CD14-positive monocyte (primary cell): ENCODE data around the gene CSAD. TPM values are rescaled to one million over a fixed set of nuclear protein-coding genes. Genes with fewer than 3 reads are reported as not detected.

Experiments used
- DNase-seq, 3 donors: peaks; one replicate each; pipeline ENCODE4 v3.0.0-alpha.2; 2011 to 2022
- H2AFZ ChIP-seq: 2 replicates; pipeline ENCODE4 v1.6.0; 2012; ENCODE audit warnings: mild to moderate bottlenecking, low read depth, low read length, inconsistent platforms; ENCODE audit not compliant: insufficient read depth, poor library complexity, severe bottlenecking
- H3K27ac ChIP-seq, 2 donors: 1 replicate in 1 of 2; 2 replicates in 1 of 2; pipeline ENCODE4 v1.5.1; 2012 to 2013; ENCODE audit warnings: low read length in 2 of 2, control low read depth in 1 of 2, inconsistent platforms in 1 of 2, low read depth in 1 of 2, mild to moderate bottlenecking in 1 of 2
- H3K27me3 ChIP-seq, 2 donors: one replicate each; pipeline versions ENCODE4 v1.6.0 to v1.6.1; 2011 to 2013; ENCODE audit warnings: low read length in 2 of 2; ENCODE audit not compliant: control insufficient read depth in 2 of 2, insufficient read depth in 2 of 2
- H3K36me3 ChIP-seq, 2 donors: replicated peaks in 1 of 2; 1 replicate in 1 of 2; 2 replicates in 1 of 2; pipeline versions ENCODE4 v1.5.1 to v1.6.1; 2012 to 2013; ENCODE audit warnings: low read length in 2 of 2, control low read depth in 1 of 2, inconsistent platforms in 1 of 2, mild to moderate bottlenecking in 1 of 2; ENCODE audit not compliant: insufficient read depth in 2 of 2, control insufficient read depth in 1 of 2
- H3K4me1 ChIP-seq, 2 donors: 1 replicate in 1 of 2; 2 replicates in 1 of 2; pipeline versions ENCODE4 v1.5.1 to v1.6.1; 2012 to 2013; ENCODE audit warnings: low read length in 2 of 2, control low read depth in 1 of 2, inconsistent platforms in 1 of 2, mild to moderate bottlenecking in 1 of 2, moderate library complexity in 1 of 2; ENCODE audit not compliant: insufficient read depth in 2 of 2, control insufficient read depth in 1 of 2
- H3K4me2 ChIP-seq: replicated peaks from 2 replicates; pipeline ENCODE3; 2012; ENCODE audit warnings: low read length, moderate library complexity, mild to moderate bottlenecking; ENCODE audit not compliant: poor library complexity, severe bottlenecking; ENCODE audit errors: extremely low read depth
- H3K4me3 ChIP-seq, 3 experiments: fragments of 200-600 bp in 1 of 3; sonication (generic) in 1 of 3; replicated peaks in 1 of 3; 1 replicate in 2 of 3; 2 replicates in 1 of 3; pipeline ENCODE4 v1.5.1; 2011 to 2013; ENCODE audit warnings: low read length in 3 of 3, mild to moderate bottlenecking in 3 of 3, control low read depth in 2 of 3, low read depth in 2 of 3, inconsistent platforms in 1 of 3, moderate library complexity in 1 of 3
- H3K79me2 ChIP-seq: 2 replicates; pipeline ENCODE4 v1.6.0; 2012; ENCODE audit warnings: mild to moderate bottlenecking, control low read depth, inconsistent platforms, low read length, moderate library complexity; ENCODE audit not compliant: insufficient read depth
- H3K9ac ChIP-seq: 2 replicates; pipeline ENCODE4 v1.6.0; 2017; ENCODE audit warnings: low read length, mild to moderate bottlenecking; ENCODE audit not compliant: insufficient read depth, poor library complexity, severe bottlenecking
- H3K9me3 ChIP-seq, 2 donors: replicated peaks in 1 of 2; 1 replicate in 1 of 2; 2 replicates in 1 of 2; pipeline versions ENCODE4 v1.5.1 to v1.6.1; 2012 to 2013; ENCODE audit warnings: low read length in 2 of 2, control low read depth in 1 of 2; ENCODE audit not compliant: control insufficient read depth in 1 of 2, insufficient read depth in 1 of 2
- H4K20me1 ChIP-seq: 2 replicates; pipeline ENCODE4 v1.6.0; 2012; ENCODE audit warnings: mild to moderate bottlenecking, low read length, control low read depth, moderate library complexity; ENCODE audit not compliant: insufficient read depth
- H3K27ac Mint-ChIP-seq, 7 donors: one replicate each; pipeline ENCODE4 v1.8.0; 2020; ENCODE audit warnings: mild to moderate bottlenecking in 7 of 7, mixed read lengths in 7 of 7, moderate library complexity in 6 of 7, inconsistent platforms in 2 of 7
- H3K27me3 Mint-ChIP-seq, 3 donors: one replicate each; pipeline ENCODE4 v1.8.0; 2021 to 2022; ENCODE audit warnings: low read depth in 3 of 3, mild to moderate bottlenecking in 3 of 3, mixed read lengths in 3 of 3, moderate library complexity in 3 of 3, inconsistent platforms in 1 of 3
- H3K36me3 Mint-ChIP-seq, 2 donors: one replicate each; pipeline ENCODE4 v1.8.0; 2020; ENCODE audit warnings: mixed read lengths in 2 of 2, inconsistent platforms in 1 of 2, mild to moderate bottlenecking in 1 of 2
- H3K4me1 Mint-ChIP-seq: one replicate; pipeline ENCODE4 v1.8.0; 2020; ENCODE audit warnings: mild to moderate bottlenecking, mixed read lengths
- H3K4me3 Mint-ChIP-seq, 2 donors: one replicate each; pipeline ENCODE4 v1.8.0; 2020; ENCODE audit warnings: mild to moderate bottlenecking in 2 of 2, mixed read lengths in 2 of 2, moderate library complexity in 1 of 2
- H3K9me3 Mint-ChIP-seq, 7 donors: one replicate each; pipeline ENCODE4 v1.8.0; 2020 to 2022; ENCODE audit warnings: mixed read lengths in 7 of 7, mild to moderate bottlenecking in 6 of 7, moderate library complexity in 6 of 7, inconsistent platforms in 2 of 7
- WGBS: methylation state at CpG from one replicate; pipeline ENCODE4 v1.1.5; 2013; ENCODE audit warnings: missing lambda C conversion rate; ENCODE audit not compliant: insufficient coverage; 5-methylcytosine and 5-hydroxymethylcytosine counted together
- intact Hi-C, 2 donors: fragments of 100-400 bp; cut with micrococcal nuclease; formaldehyde crosslinking; loops; one replicate each; pipeline versions ENCODE4 v1.15.0 to v1.15.1; 2023
- polyA plus RNA-seq, 3 donors: library from polyadenylated mRNA; depleted of rRNA in 1 of 3; unstranded in 2 of 3; stranded (reverse) in 1 of 3; fragments of 300-500 nt in 2 of 3; fragments of >200 nt in 1 of 3; fragmentation: Illumina TruSeq in 2 of 3; gene quantifications; 1 replicate in 2 of 3; 2 replicates in 1 of 3; pipeline ENCODE4 v1.2.3, GENCODE V29; 2012 to 2021
- TF ChIP-seq, protein P1 (sequence below): fragments of 200-600 bp; IDR thresholded peaks from one replicate; pipeline ENCODE4 v1.8.0; 2022; ENCODE audit warnings: antibody characterized with exemption, mild to moderate bottlenecking

The CSAD gene
- polyA plus RNA-seq, 3 donors: 1.3 to 145 (median 1.4) TPM

DNA sequence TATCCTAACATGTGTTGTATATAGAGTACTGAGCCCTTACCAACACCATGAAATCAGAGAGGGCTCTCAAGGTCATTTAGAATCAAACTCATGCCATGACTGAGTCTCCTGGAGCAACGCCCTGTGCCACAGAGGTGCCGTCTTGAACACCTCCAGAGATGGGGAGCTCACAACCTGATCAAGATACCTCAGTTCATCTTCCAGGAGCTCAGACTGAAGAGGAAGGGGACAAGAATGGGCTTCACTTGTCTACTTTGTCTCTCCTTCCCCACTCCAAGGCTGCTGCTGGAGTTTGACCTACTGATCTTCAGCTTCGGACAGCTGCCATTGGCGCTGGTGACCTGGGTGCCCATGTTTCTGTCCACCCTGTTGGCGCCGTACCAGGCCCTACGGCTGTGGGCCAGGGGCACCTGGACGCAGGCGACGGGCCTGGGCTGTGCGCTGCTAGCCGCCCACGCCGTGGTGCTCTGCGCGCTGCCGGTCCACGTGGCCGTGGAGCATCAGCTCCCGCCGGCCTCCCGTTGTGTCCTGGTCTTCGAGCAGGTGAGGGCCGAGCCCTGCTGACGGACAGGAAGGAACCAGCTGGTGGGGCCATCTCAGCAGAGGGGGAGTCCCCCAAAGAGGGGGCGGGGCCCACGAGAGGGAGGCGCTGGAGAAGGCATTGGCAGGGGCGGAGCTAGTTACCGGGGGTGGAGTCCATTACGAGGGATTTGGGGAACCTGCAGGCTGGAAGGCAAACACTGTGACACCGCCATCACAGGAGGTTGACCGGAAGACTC lies 65.4 kb downstream of the CSAD start:
- Histone ChIP-seq H3K4me1 (peaks cover 7 to 8% of the 10 kb centered on the region in 2 donors), H3K4me3 (no peak overlapping the region), H3K36me3 (no peaks in the 10 kb centered on the region), H3K27me3 (no peaks in the 10 kb centered on the region), H3K79me2 (no peaks in the 10 kb centered on the region), H3K27ac (no peak overlapping the region), H3K9me3 (no peaks in the 10 kb centered on the region), H3K9ac (no peak overlapping the region), H2AFZ (no peak overlapping the region), H3K4me2 (no peak overlapping the region), H4K20me1 (no peaks in the 10 kb centered on the region)
- Mint-ChIP-seq H3K36me3 (no peaks in the 10 kb centered on the region), H3K4me3 (no peak overlapping the region), H3K27me3 (no peaks in the 10 kb centered on the region), H3K9me3 (peaks cover 0 to 2% (median 0%) of the 10 kb centered on the region in 7 donors), H3K27ac (no peak overlapping the region), H3K4me1 (peaks cover 16% of the 10 kb centered on the region)
- TF ChIP-seq, protein P1, sequence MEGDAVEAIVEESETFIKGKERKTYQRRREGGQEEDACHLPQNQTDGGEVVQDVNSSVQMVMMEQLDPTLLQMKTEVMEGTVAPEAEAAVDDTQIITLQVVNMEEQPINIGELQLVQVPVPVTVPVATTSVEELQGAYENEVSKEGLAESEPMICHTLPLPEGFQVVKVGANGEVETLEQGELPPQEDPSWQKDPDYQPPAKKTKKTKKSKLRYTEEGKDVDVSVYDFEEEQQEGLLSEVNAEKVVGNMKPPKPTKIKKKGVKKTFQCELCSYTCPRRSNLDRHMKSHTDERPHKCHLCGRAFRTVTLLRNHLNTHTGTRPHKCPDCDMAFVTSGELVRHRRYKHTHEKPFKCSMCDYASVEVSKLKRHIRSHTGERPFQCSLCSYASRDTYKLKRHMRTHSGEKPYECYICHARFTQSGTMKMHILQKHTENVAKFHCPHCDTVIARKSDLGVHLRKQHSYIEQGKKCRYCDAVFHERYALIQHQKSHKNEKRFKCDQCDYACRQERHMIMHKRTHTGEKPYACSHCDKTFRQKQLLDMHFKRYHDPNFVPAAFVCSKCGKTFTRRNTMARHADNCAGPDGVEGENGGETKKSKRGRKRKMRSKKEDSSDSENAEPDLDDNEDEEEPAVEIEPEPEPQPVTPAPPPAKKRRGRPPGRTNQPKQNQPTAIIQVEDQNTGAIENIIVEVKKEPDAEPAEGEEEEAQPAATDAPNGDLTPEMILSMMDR: no peak
- 89% methylated on average over 29 of the region's 33 CpGs for WGBS
- no peak for DNase-seq
- intact Hi-C loops: no loop called here

DNA sequence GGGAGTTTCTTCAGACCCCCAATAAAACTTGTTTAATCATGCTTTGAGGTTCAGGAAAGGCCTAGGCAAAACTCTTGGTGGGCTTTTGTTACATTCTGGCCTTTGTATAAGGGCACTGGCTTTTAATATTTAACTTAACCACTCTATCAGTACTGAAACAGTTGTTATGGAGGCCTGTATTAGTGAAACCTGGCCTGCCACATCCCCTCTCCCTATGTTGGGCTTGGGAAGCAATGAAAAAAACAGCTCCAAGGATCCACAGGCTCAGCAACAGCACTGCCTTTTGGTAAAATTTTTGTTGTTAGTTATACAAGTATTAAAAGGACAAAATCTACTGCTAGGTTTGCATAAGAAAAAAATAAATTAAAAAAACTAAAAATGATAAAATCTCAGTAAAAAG lies 66.8 kb downstream of the CSAD start:
- H3K4me1 ChIP-seq: peaks cover 7 to 8% of the 10 kb centered on the region in 2 donors
- no peak overlapping the region for H3K4me3 ChIP-seq
- no peaks in the 10 kb centered on the region for H3K36me3 ChIP-seq
- H2AFZ ChIP-seq: no peak overlapping the region
- H3K27me3 Mint-ChIP-seq: no peaks in the 10 kb centered on the region
- H3K9ac ChIP-seq: no peak overlapping the region
- no peaks in the 10 kb centered on the region for H3K9me3 ChIP-seq
- intact Hi-C loops: no loop called here
- H3K4me1 Mint-ChIP-seq: peaks cover 16% of the 10 kb centered on the region
- H3K27ac Mint-ChIP-seq: no peak overlapping the region
- H4K20me1 ChIP-seq: no peaks in the 10 kb centered on the region
- DNase-seq: no peak
- no peak overlapping the region for H3K4me2 ChIP-seq
- no peaks in the 10 kb centered on the region for H3K36me3 Mint-ChIP-seq
- no peaks in the 10 kb centered on the region for H3K79me2 ChIP-seq
- no peaks in the 10 kb centered on the region for H3K27me3 ChIP-seq
- H3K9me3 Mint-ChIP-seq: peaks cover 0 to 2% (median 0%) of the 10 kb centered on the region in 7 donors
- no peak overlapping the region for H3K4me3 Mint-ChIP-seq
- no peak overlapping the region for H3K27ac ChIP-seq
- TF ChIP-seq, protein P1: no peak
